Neural progenitor cell (in vitro differentiated cells): ENCODE results near the gene COPS7B. TPM values are rescaled to one million over a fixed set of nuclear protein-coding genes. Genes with fewer than 3 reads are reported as not detected.

Experiments
- DNase-seq: peaks from one replicate; pipeline ENCODE4 v3.0.0-alpha.2; 2016; ENCODE audit warnings: low spot score
- H2AFZ ChIP-seq: fragments of 200-600 bp; sonication (generic); replicated peaks from 2 replicates; pipeline ENCODE4 v1.6.1; 2016; ENCODE audit warnings: antibody characterized with exemption
- H3F3A ChIP-seq: fragments of 200-600 bp; sonication (generic); 2 replicates; pipeline ENCODE4 v1.6.1; 2016; ENCODE audit warnings: antibody characterized with exemption, low read depth
- H3K27ac ChIP-seq: fragments of 200-600 bp; sonication (generic); 2 replicates; pipeline ENCODE4 v1.5.1; 2016; ENCODE audit warnings: mild to moderate bottlenecking
- H3K27me3 ChIP-seq: fragments of 200-600 bp; sonication (generic); 2 replicates; pipeline ENCODE4 v1.6.1; 2016; ENCODE audit warnings: mild to moderate bottlenecking, moderate library complexity
- H3K36me3 ChIP-seq: fragments of 200-600 bp; sonication (generic); 2 replicates; pipeline ENCODE4 v1.5.1; 2016
- H3K4me1 ChIP-seq: fragments of 200-600 bp; sonication (generic); 2 replicates; pipeline ENCODE4 v1.6.1; 2016; ENCODE audit warnings: mixed run types
- H3K4me2 ChIP-seq: fragments of 200-600 bp; sonication (generic); 2 replicates; pipeline ENCODE4 v1.6.1; 2016
- H3K4me3 ChIP-seq: fragments of 200-600 bp; sonication (generic); 2 replicates; pipeline ENCODE4 v1.5.1; 2016
- H3K79me2 ChIP-seq: fragments of 200-600 bp; sonication (generic); 2 replicates; pipeline ENCODE4 v1.6.1; 2016; ENCODE audit warnings: low read depth
- H3K9ac ChIP-seq: fragments of 200-600 bp; sonication (generic); 2 replicates; pipeline ENCODE4 v1.6.1; 2016
- H3K9me3 ChIP-seq: fragments of 200-600 bp; sonication (generic); 2 replicates; pipeline ENCODE4 v1.5.1; 2016; ENCODE audit warnings: low read depth
- H4K20me1 ChIP-seq: fragments of 200-600 bp; sonication (generic); 2 replicates; pipeline ENCODE4 v1.6.1; 2016; ENCODE audit warnings: low read depth
- H3K27ac Mint-ChIP-seq: 3 replicates; pipeline ENCODE4 v1.8.0; 2021; ENCODE audit warnings: mixed read lengths
- H3K27me3 Mint-ChIP-seq: 2 replicates; pipeline ENCODE4 v1.8.0; 2022; ENCODE audit warnings: low read depth, mild to moderate bottlenecking, inconsistent platforms, moderate library complexity, mixed read lengths; ENCODE audit not compliant: insufficient read depth
- H3K36me3 Mint-ChIP-seq: 3 replicates; pipeline ENCODE4 v1.8.0; 2021; ENCODE audit warnings: mixed read lengths
- H3K4me1 Mint-ChIP-seq: 3 replicates; pipeline ENCODE4 v1.8.0; 2021; ENCODE audit warnings: mixed read lengths
- H3K4me3 Mint-ChIP-seq: 3 replicates; pipeline ENCODE4 v1.8.0; 2021; ENCODE audit warnings: mild to moderate bottlenecking, moderate library complexity, mixed read lengths
- H3K9me3 Mint-ChIP-seq: 3 replicates; pipeline ENCODE4 v1.8.0; 2020; ENCODE audit warnings: mixed read lengths
- EZH2 ChIP-seq: fragments of 200-600 bp; sonication (generic); IDR thresholded peaks from 2 replicates; pipeline ENCODE4 v1.6.1; 2017; ENCODE audit warnings: antibody characterized with exemption, mild to moderate bottlenecking, moderate library complexity
- EZH2phosphoT487 ChIP-seq: fragments of 200-600 bp; sonication (generic); IDR thresholded peaks from 2 replicates; pipeline ENCODE4 v1.6.1; 2017; ENCODE audit warnings: antibody characterized with exemption
- total RNA-seq: library from RNA; depleted of rRNA; stranded (reverse); fragments of >200 nt; gene quantifications from 2 replicates; pipeline ENCODE4 v1.2.3, GENCODE V29; 2015; ENCODE audit warnings: low replicate concordance
- TF ChIP-seq, protein P1 (sequence below): fragments of 200-600 bp; sonication (generic); IDR thresholded peaks from 2 replicates; pipeline ENCODE4 v1.5.1; 2017; ENCODE audit warnings: antibody characterized with exemption, mild to moderate bottlenecking

The COPS7B gene
- total RNA-seq, 1 donor from 2014 or later, result 63.3 TPM

DNA sequence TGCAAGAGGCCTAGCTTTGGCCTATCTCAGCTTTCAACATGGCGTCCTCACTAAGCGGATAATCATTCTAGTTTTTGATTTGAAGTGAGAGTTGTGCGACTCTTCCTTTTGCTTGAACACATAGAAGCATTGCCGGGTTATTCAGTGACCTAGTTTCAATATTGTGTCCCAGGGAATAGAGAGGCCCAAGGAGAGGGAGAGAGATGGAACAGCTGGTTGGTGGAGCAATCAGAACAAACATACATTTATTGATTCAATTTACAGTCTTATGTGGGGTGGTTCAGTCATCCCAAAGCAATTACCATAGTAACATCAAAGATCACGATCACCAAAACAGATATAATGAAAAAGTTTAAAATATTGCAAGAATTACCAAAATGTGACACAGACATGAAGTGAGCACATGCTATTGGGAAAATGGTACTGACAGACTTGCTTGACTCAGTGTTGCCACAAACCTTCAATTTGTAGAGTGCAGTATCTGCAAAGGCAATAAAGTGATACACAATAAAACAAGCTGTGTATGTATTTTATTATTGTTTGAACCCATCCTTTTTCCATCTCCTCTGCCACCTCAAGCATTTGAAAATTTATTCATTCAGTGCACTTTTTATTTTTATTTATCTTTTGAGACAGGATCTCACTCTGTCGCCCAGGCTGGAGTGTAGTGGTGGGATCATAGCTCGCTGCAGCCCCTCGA is 30.2 kb downstream of the COPS7B start:
- H3K4me1 Mint-ChIP-seq, result peaks cover 4% of the 10 kb centered on the region
- H3K9me3 Mint-ChIP-seq, result peaks cover 6% of the 10 kb centered on the region
- no peaks in the 10 kb centered on the region for H3K79me2 ChIP-seq
- H3K36me3 Mint-ChIP-seq, result peaks cover 31% of the 10 kb centered on the region
- no peak overlapping the region for H3K4me3 Mint-ChIP-seq
- H3K9ac ChIP-seq, result no peak overlapping the region
- H2AFZ ChIP-seq, result no peak overlapping the region
- no peaks in the 10 kb centered on the region for H4K20me1 ChIP-seq
- H3F3A ChIP-seq, result no peaks in the 10 kb centered on the region
- H3K27ac Mint-ChIP-seq, result no peak overlapping the region
- H3K27me3 ChIP-seq, result no peaks in the 10 kb centered on the region
- no peaks in the 10 kb centered on the region for H3K4me1 ChIP-seq
- TF ChIP-seq EZH2phosphoT487 (no peak), EZH2 (no peak)
- TF ChIP-seq, protein P1, sequence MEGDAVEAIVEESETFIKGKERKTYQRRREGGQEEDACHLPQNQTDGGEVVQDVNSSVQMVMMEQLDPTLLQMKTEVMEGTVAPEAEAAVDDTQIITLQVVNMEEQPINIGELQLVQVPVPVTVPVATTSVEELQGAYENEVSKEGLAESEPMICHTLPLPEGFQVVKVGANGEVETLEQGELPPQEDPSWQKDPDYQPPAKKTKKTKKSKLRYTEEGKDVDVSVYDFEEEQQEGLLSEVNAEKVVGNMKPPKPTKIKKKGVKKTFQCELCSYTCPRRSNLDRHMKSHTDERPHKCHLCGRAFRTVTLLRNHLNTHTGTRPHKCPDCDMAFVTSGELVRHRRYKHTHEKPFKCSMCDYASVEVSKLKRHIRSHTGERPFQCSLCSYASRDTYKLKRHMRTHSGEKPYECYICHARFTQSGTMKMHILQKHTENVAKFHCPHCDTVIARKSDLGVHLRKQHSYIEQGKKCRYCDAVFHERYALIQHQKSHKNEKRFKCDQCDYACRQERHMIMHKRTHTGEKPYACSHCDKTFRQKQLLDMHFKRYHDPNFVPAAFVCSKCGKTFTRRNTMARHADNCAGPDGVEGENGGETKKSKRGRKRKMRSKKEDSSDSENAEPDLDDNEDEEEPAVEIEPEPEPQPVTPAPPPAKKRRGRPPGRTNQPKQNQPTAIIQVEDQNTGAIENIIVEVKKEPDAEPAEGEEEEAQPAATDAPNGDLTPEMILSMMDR, result no peak
- H3K4me3 ChIP-seq, result no peak overlapping the region
- H3K36me3 ChIP-seq, result no peaks in the 10 kb centered on the region
- no peak overlapping the region for H3K4me2 ChIP-seq
- no peaks in the 10 kb centered on the region for H3K27me3 Mint-ChIP-seq
- no peak for DNase-seq
- no peak overlapping the region for H3K27ac ChIP-seq
- H3K9me3 ChIP-seq, result no peaks in the 10 kb centered on the region

DNA sequence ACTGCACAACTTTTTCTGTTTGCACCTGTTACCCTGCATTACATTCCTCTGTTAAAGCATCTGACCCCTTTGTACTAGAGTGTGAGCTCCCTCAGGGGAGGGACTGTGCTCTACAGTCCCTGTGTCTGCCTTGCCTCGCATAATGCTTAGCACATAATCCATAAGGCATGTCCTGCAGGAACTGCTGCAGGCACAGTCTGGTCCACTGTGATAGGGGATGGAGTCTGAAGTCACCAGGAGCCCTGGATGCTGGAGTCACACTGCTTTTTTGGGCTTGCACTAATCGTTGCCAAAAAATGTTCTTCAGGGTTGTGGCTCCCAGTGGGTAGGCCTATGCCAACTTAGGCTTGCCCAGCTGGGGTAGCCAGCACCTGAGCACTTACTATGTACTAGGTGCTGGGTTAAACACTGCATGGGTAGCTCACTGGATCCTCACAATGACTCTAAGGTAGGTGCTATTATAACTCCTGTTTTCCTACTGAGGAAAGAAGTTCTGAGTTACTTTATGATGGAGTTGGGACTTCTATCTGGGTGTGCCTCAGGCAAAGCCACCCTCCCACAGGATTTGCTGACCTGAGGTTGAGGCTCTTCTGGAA is 33.3 kb downstream of the COPS7B start:
- Histone ChIP-seq H3K79me2 (no peaks in the 10 kb centered on the region), H4K20me1 (no peaks in the 10 kb centered on the region), H3K9me3 (peaks cover 6% of the 10 kb centered on the region), H3K27ac (no peak overlapping the region), H3K4me1 (no peaks in the 10 kb centered on the region), H3K27me3 (no peaks in the 10 kb centered on the region), H3K9ac (no peak overlapping the region), H3K36me3 (no peaks in the 10 kb centered on the region), H2AFZ (no peak overlapping the region), H3F3A (no peaks in the 10 kb centered on the region), H3K4me2 (no peak overlapping the region), H3K4me3 (no peak overlapping the region)
- H3K27me3 Mint-ChIP-seq, result no peaks in the 10 kb centered on the region
- peaks cover 11% of the 10 kb centered on the region for H3K9me3 Mint-ChIP-seq
- H3K4me1 Mint-ChIP-seq, result peaks cover 4% of the 10 kb centered on the region
- no peak overlapping the region for H3K4me3 Mint-ChIP-seq
- H3K36me3 Mint-ChIP-seq, result peaks cover 15% of the 10 kb centered on the region
- H3K27ac Mint-ChIP-seq, result no peak overlapping the region
- DNase-seq, result no peak
- no peak for TF ChIP-seq EZH2phosphoT487
- TF ChIP-seq EZH2, result no peak
- TF ChIP-seq, protein P1, result no peak

DNA sequence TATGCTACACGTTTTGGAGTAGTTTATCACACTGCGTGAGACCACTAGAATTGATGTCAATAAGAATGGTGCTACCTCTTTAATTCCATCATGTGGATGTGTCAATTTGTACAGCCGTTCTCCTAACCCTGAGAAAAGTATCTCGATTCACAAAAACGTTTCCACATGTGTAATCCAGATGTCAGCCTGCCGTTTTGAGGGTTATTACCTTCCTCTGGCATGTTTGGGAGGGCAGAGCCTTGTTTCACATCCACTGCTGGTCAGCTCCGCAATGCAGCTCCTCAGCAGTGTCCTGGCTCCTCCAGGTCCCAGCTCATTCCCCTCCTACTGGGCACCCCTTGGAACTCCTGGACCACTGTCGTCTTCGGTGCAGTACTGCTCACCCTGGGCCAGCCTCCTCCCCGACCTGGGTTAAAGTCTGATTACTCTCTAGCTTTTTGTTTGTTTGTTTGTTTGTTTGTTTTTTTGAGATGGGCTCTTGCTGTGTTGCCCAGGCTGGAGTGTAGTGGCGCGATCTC is 34.6 kb downstream of the COPS7B start:
- Histone ChIP-seq H3K27ac (no peak overlapping the region), H3K4me2 (no peak overlapping the region), H2AFZ (no peak overlapping the region), H3K79me2 (no peaks in the 10 kb centered on the region), H3K9me3 (peaks cover 6% of the 10 kb centered on the region), H3K4me3 (no peak overlapping the region), H3K4me1 (no peaks in the 10 kb centered on the region), H3K36me3 (no peaks in the 10 kb centered on the region), H3K27me3 (no peaks in the 10 kb centered on the region), H4K20me1 (no peaks in the 10 kb centered on the region), H3F3A (no peaks in the 10 kb centered on the region), H3K9ac (no peak overlapping the region)
- no peak overlapping the region for H3K4me3 Mint-ChIP-seq
- H3K9me3 Mint-ChIP-seq, result peaks cover 7% of the 10 kb centered on the region
- H3K27ac Mint-ChIP-seq, result no peak overlapping the region
- no peak for DNase-seq
- peaks cover 5% of the 10 kb centered on the region for H3K36me3 Mint-ChIP-seq
- H3K27me3 Mint-ChIP-seq, result no peaks in the 10 kb centered on the region
- TF ChIP-seq EZH2 (no peak), EZH2phosphoT487 (no peak)
- TF ChIP-seq, protein P1, result no peak
- peaks cover 4% of the 10 kb centered on the region for H3K4me1 Mint-ChIP-seq
